Panc1 (cell line): ENCODE results near the gene PGRMC2.

Source experiments
- CTCF ChIP-seq: fragments of 450-650 bp; IDR thresholded peaks from 2 replicates; pipeline ENCODE4 v1.5.1; 2017; ENCODE audit warnings: mild to moderate bottlenecking
- POLR2AphosphoS5 ChIP-seq: IDR thresholded peaks from 2 replicates; pipeline ENCODE4 v1.6.1; 2012; ENCODE audit warnings: mild to moderate bottlenecking, low read depth, low read length, moderate library complexity
- SIN3A ChIP-seq: IDR thresholded peaks from 2 replicates; pipeline ENCODE4 v1.6.1; 2012; ENCODE audit warnings: low read depth, mild to moderate bottlenecking, low read length, moderate library complexity, borderline replicate concordance; ENCODE audit not compliant: insufficient read depth

- no peak for TF ChIP-seq CTCF
- TF ChIP-seq SIN3A, result no peak
- no peak for TF ChIP-seq POLR2AphosphoS5
These were observed 16.4 kb upstream of the PGRMC2 start for GRCh38 chr4:128303986-128304385.
